CD4-positive, alpha-beta T cell treated with Interleukin-6 for 4 hours (primary cell): Measurements from ENCODE around the gene LVRN.

Experiments
- DNase-seq: peaks from one replicate; pipeline ENCODE4 v3.0.0-alpha.2; 2020; ENCODE audit warnings: mixed read lengths

The LVRN gene

DNA sequence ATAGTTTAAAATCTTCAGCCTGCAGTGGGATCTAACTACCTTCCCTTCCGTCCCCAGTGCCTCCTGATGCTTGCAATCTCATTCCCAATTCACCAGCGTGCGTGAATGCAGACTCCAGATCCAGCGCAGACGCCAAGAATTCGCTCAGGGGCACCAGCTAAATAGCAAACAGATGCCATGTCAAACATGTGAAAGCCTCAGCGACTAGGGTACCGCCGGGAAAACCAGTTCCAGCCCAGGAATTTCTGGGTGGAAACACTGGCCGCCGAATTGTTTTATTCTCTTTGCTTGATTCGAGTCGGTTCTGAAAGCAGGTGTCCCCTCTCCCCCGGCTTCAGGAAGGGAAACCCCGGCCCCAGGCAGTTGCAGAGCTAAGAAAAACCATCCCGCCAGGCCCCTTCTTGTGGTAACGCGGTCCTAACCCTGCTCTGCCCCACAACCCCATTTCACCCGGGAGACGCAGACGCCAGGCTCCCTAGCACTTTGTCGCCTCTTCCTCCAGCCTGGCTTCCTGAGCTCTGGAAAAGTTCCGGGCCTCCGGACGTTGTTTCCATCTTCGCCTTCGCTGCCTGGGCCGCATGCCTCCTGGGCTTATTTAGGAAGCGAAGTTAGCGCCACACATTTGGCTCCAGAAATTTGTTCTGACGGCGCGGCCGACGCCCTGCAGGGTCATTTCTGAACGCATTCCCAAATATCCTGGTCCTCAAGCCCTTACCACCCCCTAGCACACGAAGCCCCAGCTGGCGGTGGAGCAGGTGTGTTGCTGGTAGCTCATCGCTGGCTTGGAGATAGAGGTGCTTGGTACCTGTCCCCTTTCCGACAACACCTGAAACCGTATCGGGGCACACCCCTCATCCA, 665 bp upstream of the LVRN start:
- no peak for DNase-seq

DNA sequence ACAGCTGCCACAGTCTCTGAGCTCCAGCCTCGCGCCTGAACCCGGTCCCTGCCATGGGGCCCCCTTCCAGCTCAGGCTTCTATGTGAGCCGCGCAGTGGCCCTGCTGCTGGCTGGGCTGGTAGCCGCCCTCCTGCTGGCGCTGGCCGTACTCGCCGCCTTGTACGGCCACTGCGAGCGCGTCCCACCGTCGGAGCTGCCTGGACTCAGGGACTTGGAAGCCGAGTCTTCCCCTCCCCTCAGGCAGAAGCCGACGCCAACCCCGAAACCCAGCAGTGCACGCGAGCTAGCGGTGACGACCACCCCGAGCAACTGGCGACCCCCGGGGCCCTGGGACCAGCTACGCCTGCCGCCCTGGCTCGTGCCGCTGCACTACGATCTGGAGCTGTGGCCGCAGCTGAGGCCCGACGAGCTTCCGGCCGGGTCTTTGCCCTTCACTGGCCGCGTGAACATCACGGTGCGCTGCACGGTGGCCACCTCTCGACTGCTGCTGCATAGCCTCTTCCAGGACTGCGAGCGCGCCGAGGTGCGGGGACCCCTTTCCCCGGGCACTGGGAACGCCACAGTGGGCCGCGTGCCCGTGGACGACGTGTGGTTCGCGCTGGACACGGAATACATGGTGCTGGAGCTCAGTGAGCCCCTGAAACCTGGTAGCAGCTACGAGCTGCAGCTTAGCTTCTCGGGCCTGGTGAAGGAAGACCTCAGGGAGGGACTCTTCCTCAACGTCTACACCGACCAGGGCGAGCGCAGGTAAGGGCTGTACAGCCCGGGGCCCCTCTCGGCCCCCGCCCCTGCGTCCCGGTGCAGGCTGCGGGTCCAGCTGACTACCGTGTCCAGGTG, 509 bp downstream of the LVRN start:
- no peak for DNase-seq

DNA sequence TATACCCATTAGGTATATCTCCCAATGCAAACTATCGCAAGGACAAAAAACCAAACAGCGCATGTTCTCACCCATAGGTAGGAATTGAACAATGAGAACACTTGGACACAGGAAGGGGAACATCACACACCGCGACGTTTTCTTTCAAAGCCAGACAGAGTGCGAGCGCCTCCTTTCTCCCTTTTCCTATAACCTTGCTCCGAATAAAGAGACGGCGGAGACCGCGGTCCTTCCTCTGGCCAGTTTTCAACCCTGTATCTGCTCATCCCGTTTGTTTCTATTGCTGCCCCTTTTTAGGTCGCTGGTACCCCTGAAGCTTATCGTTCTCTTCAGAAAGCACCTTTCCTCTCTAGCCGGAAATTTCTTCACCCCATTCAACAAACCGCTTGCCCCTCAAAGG, 1.3 kb downstream of the LVRN start:
- DNase-seq = no peak

DNA sequence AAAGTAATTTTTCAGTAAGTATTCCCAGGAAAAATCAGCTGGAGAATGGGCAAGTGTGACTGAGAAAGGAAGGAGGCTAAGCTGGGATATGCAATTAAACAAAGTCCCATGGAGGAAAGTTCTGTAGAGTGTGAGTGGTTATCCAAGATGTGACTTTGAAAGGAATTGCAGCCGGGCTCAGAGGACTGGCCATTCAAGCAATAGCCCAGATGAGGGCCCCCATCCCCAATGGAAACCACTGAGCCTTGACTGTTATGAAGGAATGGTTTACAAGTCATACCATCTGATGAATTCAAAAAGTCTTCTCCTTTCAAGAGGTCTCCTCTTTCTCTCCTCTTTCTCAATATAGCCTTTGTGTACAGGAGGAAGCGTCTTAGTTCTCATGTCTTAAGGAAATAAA, 6.5 kb downstream of the LVRN start:
- DNase-seq = no peak

DNA sequence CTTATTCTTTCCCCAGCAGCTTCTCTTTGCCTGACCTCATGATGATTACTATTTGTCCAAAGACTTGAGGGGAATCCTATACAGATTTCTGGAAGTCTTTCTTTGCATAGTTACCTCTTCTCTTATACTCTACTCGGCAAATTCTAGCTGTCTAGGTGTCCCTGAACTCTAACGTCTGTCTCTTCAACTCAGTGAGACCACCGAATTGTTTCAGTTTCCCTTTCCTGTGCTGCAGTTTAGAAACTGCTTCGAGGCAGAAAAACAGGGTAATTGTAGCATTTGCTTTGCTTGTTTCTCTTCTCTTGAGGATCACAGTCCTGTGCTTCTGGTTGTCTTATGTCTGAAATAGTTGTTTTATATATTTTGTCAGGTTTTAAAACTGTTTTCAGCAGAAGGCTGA, 14.8 kb downstream of the LVRN start:
- no peak for DNase-seq

DNA sequence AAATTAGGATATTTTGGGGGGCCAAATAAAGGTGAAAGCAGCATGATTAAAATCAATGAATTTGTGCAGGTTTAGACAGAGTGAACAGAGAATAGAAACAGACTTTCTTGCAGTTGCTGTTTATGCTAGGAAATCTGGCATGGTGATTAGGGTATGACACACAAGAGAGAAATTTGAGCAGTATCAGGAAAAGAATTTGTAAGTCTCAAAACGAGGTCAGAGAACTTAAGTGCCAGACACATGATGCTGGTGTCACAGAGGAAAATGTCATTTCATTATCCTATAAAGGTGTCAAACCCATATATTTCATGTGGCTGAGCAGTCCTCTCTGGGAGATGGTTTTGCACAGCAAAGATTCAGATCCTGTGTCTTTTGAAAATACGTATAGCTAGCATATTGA, 15.7 kb downstream of the LVRN start:
- no peak for DNase-seq

DNA sequence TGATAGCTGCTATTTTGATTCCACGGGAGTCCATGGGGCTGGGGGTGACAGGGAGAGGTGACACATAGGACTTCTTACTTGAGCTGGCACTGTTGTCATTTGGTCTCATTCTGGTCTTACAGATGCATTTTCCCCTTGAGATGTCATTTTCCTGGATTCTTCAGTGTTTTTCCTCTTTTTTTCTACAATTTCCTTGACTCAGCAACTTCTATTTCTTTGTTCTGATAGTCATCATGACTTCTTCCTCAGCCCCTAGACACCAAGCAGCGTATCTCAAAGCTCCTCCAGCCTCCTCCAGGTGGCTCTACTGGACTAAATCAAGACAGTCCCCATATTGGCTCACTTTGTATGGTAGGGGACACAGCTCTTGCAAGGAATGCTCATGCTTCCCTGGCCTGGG, 16.5 kb downstream of the LVRN start:
- no peak for DNase-seq

DNA sequence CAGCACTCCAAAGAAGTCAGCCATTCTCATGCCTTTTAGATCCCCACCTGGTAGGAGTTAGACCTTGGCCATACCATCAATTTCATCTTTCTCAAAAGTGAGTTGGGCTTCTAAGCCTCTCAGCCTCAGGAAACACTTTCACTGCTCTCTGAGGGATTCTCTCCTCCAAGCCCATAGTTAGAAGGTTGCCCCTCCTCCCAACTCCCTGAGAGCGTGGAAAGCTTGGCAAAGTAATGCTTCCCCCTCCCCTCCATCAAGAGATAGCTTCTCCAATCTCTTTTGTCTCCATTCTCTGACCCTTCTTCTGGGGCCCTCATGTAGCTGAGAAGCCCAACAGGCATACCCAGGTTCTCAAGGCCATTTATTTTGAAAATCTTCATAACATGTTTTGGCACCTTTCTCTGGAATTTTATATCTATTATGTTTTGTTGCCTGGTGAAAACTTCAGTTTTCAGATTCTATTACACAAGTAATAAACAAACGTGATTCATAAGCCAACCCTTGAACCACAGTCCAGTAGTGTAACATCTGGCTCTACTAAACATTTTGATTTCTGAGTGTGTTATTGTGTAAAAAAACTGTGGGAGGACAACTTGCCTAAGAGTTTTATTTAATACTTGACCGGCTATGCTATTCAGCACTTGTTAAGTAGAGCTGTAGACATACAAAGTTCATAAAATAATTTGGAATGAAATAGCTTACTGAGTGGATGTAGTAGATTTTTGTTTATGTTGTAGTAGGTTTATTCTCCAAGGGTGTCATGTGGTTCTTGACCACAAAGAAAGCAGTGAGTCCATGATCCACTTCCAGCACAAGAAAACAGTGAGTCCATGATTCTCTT, 17.1 kb downstream of the LVRN start:
- no peak for DNase-seq

DNA sequence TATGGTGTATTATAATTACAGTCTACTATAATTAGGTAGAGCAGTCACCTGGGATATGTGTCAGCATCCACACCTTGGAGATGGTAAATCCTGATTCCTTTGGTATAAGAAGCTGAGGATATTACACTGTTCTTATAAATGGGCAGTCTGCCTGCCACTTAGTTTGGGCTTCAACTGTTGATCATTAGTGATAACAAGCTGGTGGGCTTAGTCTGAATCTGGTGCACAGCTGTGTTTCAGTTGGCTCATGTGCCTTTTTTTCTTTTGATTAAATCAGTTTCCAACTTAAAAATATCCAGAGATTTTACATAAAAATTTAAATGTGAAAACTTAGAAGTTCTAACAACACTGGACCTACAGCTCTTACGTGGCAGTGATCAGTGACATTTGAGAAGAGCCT, 21.2 kb downstream of the LVRN start:
- DNase-seq = no peak

DNA sequence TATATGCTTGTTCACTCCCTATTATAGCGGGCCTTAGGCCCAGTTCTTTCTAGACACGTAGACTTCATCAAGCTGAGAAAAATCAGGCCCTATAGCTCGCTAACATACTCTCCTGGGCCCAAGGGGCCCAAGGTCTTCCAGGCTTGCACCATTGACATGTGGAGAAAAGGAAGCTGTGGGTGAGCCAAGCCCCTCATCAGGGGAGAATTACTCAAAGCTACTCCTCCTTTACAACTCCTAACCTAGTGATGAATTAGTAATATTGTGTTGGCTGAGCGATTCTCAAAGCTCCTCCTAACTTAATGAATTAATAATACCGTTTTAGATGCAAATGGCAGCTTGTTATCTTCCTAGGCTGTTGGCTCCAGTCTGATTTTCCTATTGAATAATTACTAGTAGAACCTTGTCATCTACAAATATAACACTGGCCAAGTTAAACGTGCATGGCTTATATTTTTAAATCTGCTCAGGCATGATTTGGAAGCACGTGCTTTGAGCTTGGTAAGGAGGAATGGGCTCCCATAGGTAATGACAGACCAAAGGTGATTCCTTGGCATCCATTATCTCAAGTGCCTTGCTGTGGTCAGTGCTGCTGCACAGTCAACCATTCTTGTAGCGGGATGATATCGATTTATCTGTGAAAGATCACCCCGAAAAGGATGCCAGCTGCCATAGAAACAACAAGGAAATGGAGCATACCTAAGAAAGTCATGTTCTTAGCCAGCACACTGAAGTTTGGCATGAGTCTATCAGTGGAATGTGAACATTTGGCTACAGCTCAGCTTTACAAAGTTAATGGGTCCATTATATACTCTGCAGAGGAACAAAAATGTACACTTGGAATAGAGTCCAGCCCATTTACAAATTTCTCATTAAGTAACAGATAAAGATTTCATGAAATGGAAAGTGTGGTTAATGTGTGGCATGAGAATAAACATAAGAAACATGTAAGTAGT, 23.8 kb downstream of the LVRN start:
- DNase-seq = no peak

DNA sequence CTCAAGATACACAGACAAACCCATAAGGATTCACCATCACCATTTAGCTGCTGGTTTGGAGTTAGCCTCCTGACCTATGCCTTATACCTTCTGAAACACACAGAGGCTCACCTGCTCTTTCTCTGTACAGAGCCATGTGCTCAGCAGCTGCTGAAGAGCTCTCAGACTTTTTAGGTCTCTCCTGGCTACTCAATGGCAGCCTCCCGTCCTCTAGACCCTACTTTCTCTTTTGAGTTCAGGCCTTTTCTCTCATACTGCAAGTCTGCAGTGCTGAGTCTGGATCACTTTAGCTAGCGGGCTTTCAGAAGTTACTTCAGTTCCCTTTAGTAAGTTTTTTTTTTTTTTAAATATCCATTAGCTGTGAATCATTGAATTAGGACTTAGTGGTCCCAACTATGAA, 25.7 kb downstream of the LVRN start:
- no peak for DNase-seq

DNA sequence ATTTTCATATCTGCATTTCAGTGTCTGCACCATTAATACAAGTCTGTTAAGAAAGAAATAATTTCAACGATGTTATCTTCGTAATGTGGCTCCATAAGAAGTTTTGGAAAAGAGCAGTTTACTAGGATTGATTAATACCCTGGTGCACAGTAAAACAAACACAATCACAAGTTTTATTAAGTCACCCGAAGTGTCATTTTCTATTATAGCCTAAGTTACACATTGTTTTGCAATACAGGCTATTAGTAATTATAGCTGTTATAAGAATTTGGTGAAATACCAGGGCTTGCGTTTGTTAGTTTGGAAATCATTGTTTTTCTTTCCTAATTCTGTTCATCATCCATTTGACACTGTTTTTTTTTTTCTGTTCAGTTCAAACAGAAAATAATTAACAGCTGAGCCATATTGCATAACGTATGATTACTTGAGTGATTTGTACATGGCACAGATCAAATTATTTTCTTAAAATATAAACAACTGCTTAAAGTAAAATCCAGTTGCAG, 30.6 kb downstream of the LVRN start:
- no peak for DNase-seq

DNA sequence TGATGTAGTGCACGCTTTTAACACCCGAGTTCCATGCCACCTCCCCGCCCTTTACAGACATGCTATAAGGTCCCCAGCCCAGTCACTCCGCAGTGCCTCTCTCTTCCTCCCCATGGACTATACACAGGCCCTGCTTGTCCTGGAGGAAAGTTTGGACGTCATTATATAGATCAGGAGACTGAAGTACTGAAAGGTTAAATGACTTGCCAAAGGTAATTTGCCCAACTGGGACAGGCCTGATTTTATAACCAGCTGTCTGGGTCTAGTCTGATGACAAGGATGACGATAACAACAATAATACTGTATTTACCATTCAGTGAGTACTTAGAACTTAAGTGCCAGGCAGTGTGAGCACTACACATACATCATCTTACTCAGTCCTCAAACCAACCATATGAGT, 33.1 kb downstream of the LVRN start:
- no peak for DNase-seq

DNA sequence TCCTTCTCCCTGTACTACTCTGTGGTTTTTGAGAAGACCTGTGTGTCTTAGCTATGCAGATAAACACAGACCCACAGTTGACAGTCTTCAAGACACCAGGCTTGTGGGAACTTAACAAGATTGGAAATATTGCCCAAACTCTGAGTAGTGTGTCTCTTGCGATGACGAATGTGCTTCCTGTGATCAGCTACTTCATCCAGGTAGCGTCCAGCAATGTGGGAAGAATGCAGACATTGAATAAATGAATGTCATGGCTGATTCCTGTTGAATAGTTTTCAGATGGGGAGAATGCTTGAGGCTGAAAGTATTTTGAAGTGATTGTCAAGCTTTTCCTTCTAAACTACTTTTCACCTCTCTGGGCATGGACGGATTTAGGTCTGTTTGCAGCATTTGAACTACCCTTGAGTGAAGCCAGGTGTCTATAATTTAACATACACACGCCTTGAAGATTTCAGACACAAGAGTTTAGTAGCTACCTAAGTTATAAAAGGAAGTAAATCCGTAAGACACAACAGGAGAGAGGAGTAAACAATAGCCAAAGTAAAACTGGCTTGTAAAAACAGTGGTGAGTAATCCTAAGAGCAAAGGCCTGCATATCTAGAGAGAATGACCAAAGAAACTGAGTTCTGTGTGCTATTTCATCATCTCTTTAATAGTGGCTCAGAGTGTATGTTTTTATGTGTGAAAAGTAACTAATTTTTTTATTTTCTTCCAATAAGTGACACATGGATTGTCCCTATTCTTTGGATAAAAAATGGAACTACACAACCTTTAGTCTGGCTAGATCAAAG, 40.0 kb downstream of the LVRN start:
- no peak for DNase-seq

DNA sequence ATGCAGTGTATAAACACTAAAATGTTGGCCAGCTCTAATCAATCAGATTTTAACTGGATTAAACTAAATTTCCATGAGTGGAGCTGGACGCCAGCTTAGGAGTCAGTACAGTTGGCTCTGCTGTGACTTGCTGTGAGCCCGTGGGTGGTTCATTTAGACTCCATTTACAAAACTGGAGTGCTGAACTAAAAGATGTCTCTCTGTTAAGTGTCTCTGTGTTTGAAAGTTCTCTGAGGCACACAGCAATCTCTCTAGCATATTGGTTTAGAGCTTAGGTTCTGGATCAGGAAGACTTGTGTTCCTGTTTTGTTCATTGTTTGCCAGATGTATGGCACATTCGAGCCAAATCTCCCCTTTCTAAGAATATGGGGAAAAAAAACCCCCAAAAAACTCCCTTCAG, 42.0 kb downstream of the LVRN start:
- DNase-seq = no peak

DNA sequence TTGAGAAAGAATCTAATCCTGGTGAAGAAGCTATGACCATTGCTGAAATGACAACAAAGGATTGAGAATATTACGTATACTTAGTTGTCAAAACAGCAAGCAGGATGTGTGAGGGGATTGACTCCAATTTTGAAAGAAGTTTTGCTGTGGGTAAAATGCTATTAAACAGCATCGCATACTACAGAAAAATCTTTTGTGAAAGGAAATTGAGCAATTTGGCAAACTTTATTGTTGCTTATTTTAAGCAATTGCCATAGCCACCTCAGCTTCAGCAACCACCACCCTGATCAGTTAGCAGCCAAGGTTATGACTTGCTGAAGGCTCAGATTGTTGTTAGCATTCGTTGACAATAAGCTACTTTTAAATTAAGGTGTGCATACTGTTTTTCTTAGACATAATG, 47.5 kb downstream of the LVRN start:
- DNase-seq = no peak

DNA sequence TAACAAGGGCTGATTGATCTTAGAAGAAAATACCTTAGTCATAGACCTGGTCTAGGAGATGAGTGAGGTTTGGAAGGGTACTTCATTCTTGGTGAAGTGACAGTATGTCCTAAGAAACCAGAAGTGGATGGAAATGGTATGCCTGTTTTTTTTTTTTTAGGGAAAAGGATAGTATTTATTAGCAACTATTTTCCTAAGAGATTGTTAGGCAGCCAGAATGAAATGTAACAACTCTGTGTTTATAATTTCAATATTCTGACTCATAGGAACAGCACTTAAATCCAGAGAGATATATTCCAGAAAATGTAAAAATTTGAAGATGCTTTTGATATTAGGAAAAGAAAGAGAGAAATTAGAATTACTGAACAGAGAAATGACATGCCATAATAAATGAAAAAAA, 48.8 kb downstream of the LVRN start:
- no peak for DNase-seq

DNA sequence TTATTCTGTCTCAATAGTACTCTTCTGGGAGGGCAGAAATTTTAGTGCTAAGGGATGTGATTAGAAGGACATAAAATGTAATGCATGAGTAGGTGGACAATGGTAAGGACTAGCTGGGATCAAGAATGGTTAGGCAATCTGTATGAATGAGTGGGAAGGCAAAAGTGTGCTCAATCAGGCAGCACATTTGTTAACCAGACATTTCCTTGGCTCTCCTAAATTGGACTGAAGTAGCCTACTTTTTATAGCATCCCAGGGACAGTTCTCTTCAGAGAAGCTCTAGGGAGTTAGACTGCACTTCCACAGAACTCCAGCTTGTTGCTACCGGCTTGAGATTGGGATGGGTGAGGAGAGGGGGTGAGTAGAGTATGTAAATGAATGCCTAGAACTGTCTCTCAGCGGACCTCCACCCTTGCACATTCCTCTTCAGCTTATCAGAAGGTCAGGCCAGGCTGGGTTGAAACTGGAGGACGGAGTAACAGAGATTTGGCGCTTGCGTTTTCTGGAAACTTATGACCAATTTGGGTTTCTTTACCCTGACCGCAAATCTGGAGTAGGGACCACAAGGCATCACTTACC, 51.0 kb downstream of the LVRN start:
- no peak for DNase-seq

DNA sequence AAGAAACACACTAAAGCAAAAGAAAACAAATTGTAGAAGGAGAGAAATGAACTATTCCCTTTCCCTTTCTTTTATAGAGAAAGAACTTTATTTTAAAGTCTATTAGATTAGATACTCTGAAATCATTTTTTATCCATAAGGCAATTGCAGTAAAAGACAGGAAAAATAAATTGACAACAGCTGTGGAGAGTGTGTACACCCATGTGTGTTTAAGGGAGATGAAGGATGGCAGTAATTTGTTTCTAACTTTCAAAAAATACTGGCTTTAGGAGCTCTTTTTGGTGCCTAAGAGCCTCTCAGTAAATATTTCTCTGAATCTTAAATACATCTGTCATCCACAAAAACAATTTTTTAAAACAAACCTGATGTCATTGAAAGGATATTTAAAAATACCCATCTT, 51.7 kb downstream of the LVRN start:
- DNase-seq = no peak

DNA sequence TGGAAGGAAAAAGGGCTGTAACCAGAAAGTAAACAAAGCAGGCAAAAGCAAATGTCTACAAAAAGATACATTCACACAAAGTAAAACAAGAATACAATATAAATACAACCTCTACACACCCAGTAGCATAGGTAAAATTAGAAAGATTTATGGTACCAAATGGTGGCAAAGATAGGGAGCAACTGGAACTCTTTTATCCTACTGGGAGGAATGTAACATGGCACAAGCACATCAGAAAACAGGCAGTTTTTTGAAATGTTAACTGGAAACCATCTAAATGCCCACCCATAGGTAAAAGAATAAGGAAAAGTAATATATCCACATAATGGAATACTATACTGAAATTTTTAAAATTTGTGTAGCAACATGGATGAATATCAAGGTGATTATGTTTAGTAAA, 61.3 kb downstream of the LVRN start:
- no peak for DNase-seq

DNA sequence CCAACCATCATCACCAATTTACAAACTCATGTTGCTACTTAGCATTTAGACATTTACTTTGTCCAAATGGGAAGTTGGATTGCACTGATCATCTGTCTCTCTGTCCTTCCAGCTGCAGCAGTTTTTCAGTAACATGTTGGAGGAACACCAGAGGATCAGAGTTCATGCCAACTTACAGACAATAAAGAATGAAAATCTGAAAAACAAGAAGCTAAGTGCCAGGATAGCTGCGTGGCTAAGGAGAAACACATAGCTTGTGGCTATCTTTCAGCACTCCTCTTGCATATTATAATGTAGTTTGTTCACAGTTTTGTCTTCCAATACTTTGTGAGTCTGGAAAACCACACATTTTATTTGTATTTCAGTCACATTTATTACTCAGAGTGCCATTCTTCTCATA, 63.6 kb downstream of the LVRN start:
- DNase-seq = no peak
